CD14-positive monocyte (primary cell): ENCODE data around the gene TBC1D3B. TPM values are rescaled to one million over a fixed set of nuclear protein-coding genes. Genes with fewer than 3 reads are reported as not detected.

Source experiments
- DNase-seq, 3 donors: peaks; one replicate each; pipeline ENCODE4 v3.0.0-alpha.2; 2011 to 2022
- H2AFZ ChIP-seq: 2 replicates; pipeline ENCODE4 v1.6.0; 2012; ENCODE audit warnings: mild to moderate bottlenecking, low read depth, low read length, inconsistent platforms; ENCODE audit not compliant: insufficient read depth, poor library complexity, severe bottlenecking
- H3K27ac ChIP-seq, 2 donors: 1 replicate in 1 of 2; 2 replicates in 1 of 2; pipeline ENCODE4 v1.5.1; 2012 to 2013; ENCODE audit warnings: low read length in 2 of 2, control low read depth in 1 of 2, inconsistent platforms in 1 of 2, low read depth in 1 of 2, mild to moderate bottlenecking in 1 of 2
- H3K27me3 ChIP-seq, 2 donors: one replicate each; pipeline versions ENCODE4 v1.6.0 to v1.6.1; 2011 to 2013; ENCODE audit warnings: low read length in 2 of 2; ENCODE audit not compliant: control insufficient read depth in 2 of 2, insufficient read depth in 2 of 2
- H3K36me3 ChIP-seq, 2 donors: replicated peaks in 1 of 2; 1 replicate in 1 of 2; 2 replicates in 1 of 2; pipeline versions ENCODE4 v1.5.1 to v1.6.1; 2012 to 2013; ENCODE audit warnings: low read length in 2 of 2, control low read depth in 1 of 2, inconsistent platforms in 1 of 2, mild to moderate bottlenecking in 1 of 2; ENCODE audit not compliant: insufficient read depth in 2 of 2, control insufficient read depth in 1 of 2
- H3K4me1 ChIP-seq, 2 donors: 1 replicate in 1 of 2; 2 replicates in 1 of 2; pipeline versions ENCODE4 v1.5.1 to v1.6.1; 2012 to 2013; ENCODE audit warnings: low read length in 2 of 2, control low read depth in 1 of 2, inconsistent platforms in 1 of 2, mild to moderate bottlenecking in 1 of 2, moderate library complexity in 1 of 2; ENCODE audit not compliant: insufficient read depth in 2 of 2, control insufficient read depth in 1 of 2
- H3K4me2 ChIP-seq: replicated peaks from 2 replicates; pipeline ENCODE3; 2012; ENCODE audit warnings: low read length, moderate library complexity, mild to moderate bottlenecking; ENCODE audit not compliant: poor library complexity, severe bottlenecking; ENCODE audit errors: extremely low read depth
- H3K4me3 ChIP-seq, 3 experiments: fragments of 200-600 bp in 1 of 3; sonication (generic) in 1 of 3; replicated peaks in 1 of 3; 1 replicate in 2 of 3; 2 replicates in 1 of 3; pipeline ENCODE4 v1.5.1; 2011 to 2013; ENCODE audit warnings: low read length in 3 of 3, mild to moderate bottlenecking in 3 of 3, control low read depth in 2 of 3, low read depth in 2 of 3, inconsistent platforms in 1 of 3, moderate library complexity in 1 of 3
- H3K79me2 ChIP-seq: 2 replicates; pipeline ENCODE4 v1.6.0; 2012; ENCODE audit warnings: mild to moderate bottlenecking, control low read depth, inconsistent platforms, low read length, moderate library complexity; ENCODE audit not compliant: insufficient read depth
- H3K9ac ChIP-seq: 2 replicates; pipeline ENCODE4 v1.6.0; 2017; ENCODE audit warnings: low read length, mild to moderate bottlenecking; ENCODE audit not compliant: insufficient read depth, poor library complexity, severe bottlenecking
- H3K9me3 ChIP-seq, 2 donors: replicated peaks in 1 of 2; 1 replicate in 1 of 2; 2 replicates in 1 of 2; pipeline versions ENCODE4 v1.5.1 to v1.6.1; 2012 to 2013; ENCODE audit warnings: low read length in 2 of 2, control low read depth in 1 of 2; ENCODE audit not compliant: control insufficient read depth in 1 of 2, insufficient read depth in 1 of 2
- H4K20me1 ChIP-seq: 2 replicates; pipeline ENCODE4 v1.6.0; 2012; ENCODE audit warnings: mild to moderate bottlenecking, low read length, control low read depth, moderate library complexity; ENCODE audit not compliant: insufficient read depth
- H3K27ac Mint-ChIP-seq, 7 donors: one replicate each; pipeline ENCODE4 v1.8.0; 2020; ENCODE audit warnings: mild to moderate bottlenecking in 7 of 7, mixed read lengths in 7 of 7, moderate library complexity in 6 of 7, inconsistent platforms in 2 of 7
- H3K27me3 Mint-ChIP-seq, 3 donors: one replicate each; pipeline ENCODE4 v1.8.0; 2021 to 2022; ENCODE audit warnings: low read depth in 3 of 3, mild to moderate bottlenecking in 3 of 3, mixed read lengths in 3 of 3, moderate library complexity in 3 of 3, inconsistent platforms in 1 of 3
- H3K36me3 Mint-ChIP-seq, 2 donors: one replicate each; pipeline ENCODE4 v1.8.0; 2020; ENCODE audit warnings: mixed read lengths in 2 of 2, inconsistent platforms in 1 of 2, mild to moderate bottlenecking in 1 of 2
- H3K4me1 Mint-ChIP-seq: one replicate; pipeline ENCODE4 v1.8.0; 2020; ENCODE audit warnings: mild to moderate bottlenecking, mixed read lengths
- H3K4me3 Mint-ChIP-seq, 2 donors: one replicate each; pipeline ENCODE4 v1.8.0; 2020; ENCODE audit warnings: mild to moderate bottlenecking in 2 of 2, mixed read lengths in 2 of 2, moderate library complexity in 1 of 2
- H3K9me3 Mint-ChIP-seq, 7 donors: one replicate each; pipeline ENCODE4 v1.8.0; 2020 to 2022; ENCODE audit warnings: mixed read lengths in 7 of 7, mild to moderate bottlenecking in 6 of 7, moderate library complexity in 6 of 7, inconsistent platforms in 2 of 7
- CTCF ChIP-seq: fragments of 200-600 bp; IDR thresholded peaks from one replicate; pipeline ENCODE4 v1.8.0; 2022; ENCODE audit warnings: antibody characterized with exemption, mild to moderate bottlenecking
- WGBS: methylation state at CpG from one replicate; pipeline ENCODE4 v1.1.5; 2013; ENCODE audit warnings: missing lambda C conversion rate; ENCODE audit not compliant: insufficient coverage; 5-methylcytosine and 5-hydroxymethylcytosine counted together
- intact Hi-C, 2 donors: fragments of 100-400 bp; cut with micrococcal nuclease; formaldehyde crosslinking; loops; one replicate each; pipeline versions ENCODE4 v1.15.0 to v1.15.1; 2023
- polyA plus RNA-seq, 3 donors: library from polyadenylated mRNA; depleted of rRNA in 1 of 3; unstranded in 2 of 3; stranded (reverse) in 1 of 3; fragments of 300-500 nt in 2 of 3; fragments of >200 nt in 1 of 3; fragmentation: Illumina TruSeq in 2 of 3; gene quantifications; 1 replicate in 2 of 3; 2 replicates in 1 of 3; pipeline ENCODE4 v1.2.3, GENCODE V29; 2012 to 2021

The TBC1D3B gene
- polyA plus RNA-seq, 3 donors: 1.8 TPM; not detected in 2

- Mint-ChIP-seq H3K27ac (no peak overlapping the region), H3K4me1 (peaks cover 38% of the 10 kb centered on the region), H3K27me3 (peaks cover 0 to 4% (median 1%) of the 10 kb centered on the region in 3 donors), H3K9me3 (peaks cover 14 to 25% (median 23%) of the 10 kb centered on the region in 7 donors), H3K36me3 (peaks cover 0 to 3% of the 10 kb centered on the region in 2 donors), H3K4me3 (no peak overlapping the region)
- Histone ChIP-seq H3K27me3 (no peaks in the 10 kb centered on the region), H3K4me2 (no peak overlapping the region), H2AFZ (no peak overlapping the region), H3K9ac (no peak overlapping the region), H3K36me3 (no peaks in the 10 kb centered on the region), H3K27ac (no peak overlapping the region), H3K4me1 (peaks cover 15 to 27% of the 10 kb centered on the region in 2 donors), H3K79me2 (no peaks in the 10 kb centered on the region), H3K9me3 (peaks cover 17 to 25% of the 10 kb centered on the region in 2 donors), H4K20me1 (no peaks in the 10 kb centered on the region), H3K4me3 (no peak overlapping the region)
- TF ChIP-seq CTCF: no peak
- intact Hi-C loops: loop anchor here in 1 of 2 donors (5.0 kb wide), 1 partner anchor 97 kb away; no protein-coding TSS in a partner anchor
- WGBS: 100% methylated on average over 1 of the region's 1 CpG
- no peak for DNase-seq
Measured at GRCh38 chr17:36129616-36130015, 46.8 kb downstream of the TBC1D3B start.

GRCh38 chr17:36128411-36128978, 47.9 kb downstream of the TBC1D3B start:
- intact Hi-C loops: no loop called here
- H3K4me3 ChIP-seq: no peak overlapping the region
- no peaks in the 10 kb centered on the region for H3K36me3 ChIP-seq
- peaks cover 15 to 27% of the 10 kb centered on the region in 2 donors for H3K4me1 ChIP-seq
- H4K20me1 ChIP-seq: no peaks in the 10 kb centered on the region
- Mint-ChIP-seq H3K4me1 (peaks cover 34% of the 10 kb centered on the region), H3K9me3 (peaks cover 14 to 29% (median 24%) of the 10 kb centered on the region in 7 donors), H3K36me3 (peaks cover 0 to 3% of the 10 kb centered on the region in 2 donors), H3K27me3 (peaks cover 0 to 7% (median 1%) of the 10 kb centered on the region in 3 donors), H3K4me3 (no peak overlapping the region), H3K27ac (peak overlapping the region in 1 of 7 donors; percentile 15)
- no peak overlapping the region for H2AFZ ChIP-seq
- H3K27ac ChIP-seq: no peak overlapping the region
- no peak for DNase-seq
- H3K27me3 ChIP-seq: no peaks in the 10 kb centered on the region
- H3K79me2 ChIP-seq: no peaks in the 10 kb centered on the region
- H3K9ac ChIP-seq: no peak overlapping the region
- 96% methylated on average over 4 of the region's 4 CpGs for WGBS
- peaks cover 17 to 25% of the 10 kb centered on the region in 2 donors for H3K9me3 ChIP-seq
- TF ChIP-seq CTCF: no peak
- no peak overlapping the region for H3K4me2 ChIP-seq
